ENCODE measurements around the gene MBLAC1. TPM values are rescaled to one million over a fixed set of nuclear protein-coding genes. Genes with fewer than 3 reads are reported as not detected.

Gene MBLAC1
- total RNA-seq, 4 donors from 2014 or later, result 4.8 to 8.1 (median 6.6) TPM

Small RNAs within 50 kb of the gene (small RNA-seq; reads per million reads assigned to genes)
- gene MIR106B (16.1 to 28.2 (median 18.7) reads per million in 4 donors), gene MIR25 (250 to 519 (median 440) reads per million in 4 donors), gene MIR93 (56.6 to 105 (median 92.5) reads per million in 4 donors)

Other genes with a start within 250 kb of the MBLAC1 start
- not detected for gene OR2AE1, start 249.9 kb upstream of the MBLAC1 start, total RNA-seq
- gene TRIM4, start 207.4 kb upstream of the MBLAC1 start, total RNA-seq, result 10 to 100 TPM; 25.3 to 32.2 (median 29.5) TPM
- gene GJC3, start 197.3 kb upstream of the MBLAC1 start, total RNA-seq, result under 1 TPM in 1 of 4 donors, not detected in 3; 0.62 TPM
- gene AZGP1, start 150.9 kb upstream of the MBLAC1 start, total RNA-seq, result 100 to 1,000 TPM in 1 of 4 donors, 1 to 10 TPM in 3; 1.5 to 128 (median 4.5) TPM
- 10 to 100 TPM; 31.6 to 35.5 (median 31.7) TPM for gene ZKSCAN1, start 111.4 kb upstream of the MBLAC1 start, total RNA-seq
- 10 to 100 TPM; 14.0 to 21.9 (median 20.9) TPM for gene ZSCAN21, start 77.2 kb upstream of the MBLAC1 start, total RNA-seq
- gene ZNF3, start 45.2 kb upstream of the MBLAC1 start, total RNA-seq, result 10 to 100 TPM; 18.9 to 30.2 (median 20.6) TPM
- gene COPS6, start 38.0 kb upstream of the MBLAC1 start, total RNA-seq, result 10 to 100 TPM; 40.7 to 83.6 (median 62.9) TPM
- 10 to 100 TPM; 30.7 to 52.0 (median 45.1) TPM for gene MCM7, start 25.6 kb upstream of the MBLAC1 start, total RNA-seq
- gene AP4M1, start 25.3 kb upstream of the MBLAC1 start, total RNA-seq, result 10 to 100 TPM; 21.8 to 29.3 (median 24.7) TPM
- 100 to 1,000 TPM in 1 of 4 donors, 10 to 100 TPM in 3; 36.3 to 107 (median 68.7) TPM for gene TAF6, start 7.6 kb upstream of the MBLAC1 start, total RNA-seq
- 10 to 100 TPM; 13.0 to 21.0 (median 14.8) TPM for gene CNPY4, start 7.3 kb upstream of the MBLAC1 start, total RNA-seq
- gene LAMTOR4, start 22.0 kb downstream of the MBLAC1 start, total RNA-seq, result 100 to 1,000 TPM; 109 to 228 (median 148) TPM
- 1 to 10 TPM; 3.0 to 7.8 (median 7.3) TPM for gene TRAPPC14, start 31.8 kb downstream of the MBLAC1 start, total RNA-seq
- gene GAL3ST4, start 41.6 kb downstream of the MBLAC1 start, total RNA-seq, result 1 to 10 TPM; 2.0 to 3.6 (median 2.8) TPM
- 1 to 10 TPM in 3 of 4 donors, under 1 TPM in 1; 0.39 to 3.4 (median 2.0) TPM for gene GPC2, start 50.4 kb downstream of the MBLAC1 start, total RNA-seq
- under 1 TPM in 1 of 4 donors, not detected in 3; 0.47 TPM for gene STAG3, start 51.0 kb downstream of the MBLAC1 start, total RNA-seq
- under 1 TPM in 1 of 4 donors, not detected in 3; 0.27 TPM for gene PVRIG, start 93.0 kb downstream of the MBLAC1 start, total RNA-seq
- gene SPDYE3, start 180.7 kb downstream of the MBLAC1 start, total RNA-seq, result not detected
- gene PILRB, start 231.2 kb downstream of the MBLAC1 start, total RNA-seq, result 10 to 100 TPM; 11.8 to 61.8 (median 24.2) TPM
- gene PILRA, start 246.5 kb downstream of the MBLAC1 start, total RNA-seq, result 10 to 100 TPM in 1 of 4 donors, 1 to 10 TPM in 3; 2.5 to 10.7 (median 4.7) TPM